Astrocyte of the cerebellum (primary cell): ENCODE measurements around the gene CMTM8.

Experiments used
- DNase-seq: peaks from one replicate; pipeline ENCODE4 v3.0.0-alpha.2; 2011; ENCODE audit warnings: low read depth
- H3K4me3 ChIP-seq: 2 replicates; pipeline ENCODE4 v1.5.1; 2011; ENCODE audit warnings: mild to moderate bottlenecking, low read depth, low read length, moderate library complexity
- CTCF ChIP-seq: IDR thresholded peaks from 2 replicates; pipeline ENCODE4 v1.5.1; 2012; ENCODE audit warnings: low read length, low read depth, moderate library complexity, mild to moderate bottlenecking; ENCODE audit errors: missing control alignments
- in situ Hi-C: cut with HindIII; loops from 2 replicates; pipeline ENCODE4 v1.10.0; 2017; ENCODE audit warnings: low sequenced_read_pairs

Gene CMTM8

GRCh38 chr3:32215185-32215584, 23.3 kb upstream of the CMTM8 start:
- TF ChIP-seq CTCF = no peak

GRCh38 chr3:32216172-32216783, 22.2 kb upstream of the CMTM8 start:
- TF ChIP-seq CTCF = no peak
- no peak for DNase-seq
- in situ Hi-C loops = no loop called here
- H3K4me3 ChIP-seq = no peak overlapping the region

More at GRCh38 chr3:32215185-32215584, 23.3 kb upstream of the CMTM8 start:
- no peak for DNase-seq
- H3K4me3 ChIP-seq = no peak overlapping the region
- in situ Hi-C loops = no loop called here

- H3K4me3 ChIP-seq = no peak overlapping the region
- in situ Hi-C loops = no loop called here
- DNase-seq = no peak
- no peak for TF ChIP-seq CTCF
These were observed 21.1 kb upstream of the CMTM8 start for GRCh38 chr3:32217339-32217738.

- DNase-seq = no peak
- no peak overlapping the region for H3K4me3 ChIP-seq
- in situ Hi-C loops = no loop called here
- TF ChIP-seq CTCF = no peak
These were observed 18.9 kb upstream of the CMTM8 start for GRCh38 chr3:32219537-32219936.

GRCh38 chr3:32220006-32220405, 18.5 kb upstream of the CMTM8 start:
- peak; percentile 78 for DNase-seq
- no peak for TF ChIP-seq CTCF
- in situ Hi-C loops = no loop called here
- H3K4me3 ChIP-seq = no peak overlapping the region

- no peak for DNase-seq
- in situ Hi-C loops = no loop called here
- no peak overlapping the region for H3K4me3 ChIP-seq
- no peak for TF ChIP-seq CTCF
These were observed 15.5 kb upstream of the CMTM8 start for GRCh38 chr3:32222950-32223349.
